Measurements from ENCODE around the gene PPP1R3G. TPM values are rescaled to one million over a fixed set of nuclear protein-coding genes. Genes with fewer than 3 reads are reported as not detected.
"Not testable (repeated sequence)": the region's sequence is repeated elsewhere in the genome, so short reads cannot be mapped to it uniquely, and the experiment has no call there.

Gene PPP1R3G
- total RNA-seq, 6 experiments from 2014 or later, result 0.55 to 1.6 (median 1.4) TPM

GRCh38 chr6:5119090-5119951 is 34.2 kb downstream of the PPP1R3G start:
- Mint-ChIP-seq H3K4me1 (ENCODE audit: low read depth) (peaks cover 8% of the 10 kb centered on the region; the same call in 1 of the 2 replicates), H3K36me3 (ENCODE audit: low read depth) (peaks cover 4% of the 10 kb centered on the region; the same call in 1 of the 2 replicates), H3K27me3 (ENCODE audit: insufficient read depth) (peaks cover 3% of the 10 kb centered on the region; the same call in 1 of the 2 replicates), H3K9me3 (peaks cover 3% of the 10 kb centered on the region; the same call in 1 of the 2 replicates), H3K27ac (no peak overlapping the region), H3K4me3 (no peak overlapping the region)
- no peak for DNase-seq
- no peak for TF ChIP-seq CTCF (IDR thresholded peaks at IDR 0.05)

- DNase-seq, result no peak
- H3K9me3 Mint-ChIP-seq, result peaks cover 3% of the 10 kb centered on the region; the same call in 1 of the 2 replicates
- peaks cover 4% of the 10 kb centered on the region; the same call in 1 of the 2 replicates for H3K36me3 Mint-ChIP-seq (ENCODE audit: low read depth)
- peaks cover 3% of the 10 kb centered on the region; the same call in 1 of the 2 replicates for H3K27me3 Mint-ChIP-seq (ENCODE audit: insufficient read depth)
- no peak for TF ChIP-seq CTCF (IDR thresholded peaks at IDR 0.05)
- H3K27ac Mint-ChIP-seq, result no peak overlapping the region
- H3K4me3 Mint-ChIP-seq, result no peak overlapping the region
- H3K4me1 Mint-ChIP-seq (ENCODE audit: low read depth), result peaks cover 15% of the 10 kb centered on the region
Measured at GRCh38 chr6:5120011-5120410, 34.9 kb downstream of the PPP1R3G start.

- H3K27ac Mint-ChIP-seq; DNase-seq; H3K9me3 Mint-ChIP-seq; H3K27me3 Mint-ChIP-seq (ENCODE audit: insufficient read depth); H3K4me3 Mint-ChIP-seq; H3K36me3 Mint-ChIP-seq (ENCODE audit: low read depth): not testable (repeated sequence)
- peaks cover 20% of the 10 kb centered on the region for H3K4me1 Mint-ChIP-seq (ENCODE audit: low read depth)
Measured at GRCh38 chr6:5120543-5120942, 35.4 kb downstream of the PPP1R3G start.

GRCh38 chr6:5121479-5121878 is 36.3 kb downstream of the PPP1R3G start:
- H3K4me1 Mint-ChIP-seq (ENCODE audit: low read depth), result peaks cover 28% of the 10 kb centered on the region
- H3K9me3 Mint-ChIP-seq, result peaks cover 3% of the 10 kb centered on the region; the same call in 1 of the 2 replicates
- DNase-seq, result no peak
- H3K36me3 Mint-ChIP-seq (ENCODE audit: low read depth), result peaks cover 4% of the 10 kb centered on the region; the same call in 1 of the 2 replicates
- H3K4me3 Mint-ChIP-seq, result no peak overlapping the region
- H3K27me3 Mint-ChIP-seq (ENCODE audit: insufficient read depth), result 0 out of 2 replicates have a peak, but pooled peaks cover 3% of the 10 kb centered on the region
- no peak for TF ChIP-seq CTCF (IDR thresholded peaks at IDR 0.05)
- no peak overlapping the region for H3K27ac Mint-ChIP-seq

GRCh38 chr6:5121956-5122355 is 36.8 kb downstream of the PPP1R3G start:
- peaks cover 3% of the 10 kb centered on the region; the same call in 1 of the 2 replicates for H3K9me3 Mint-ChIP-seq
- H3K4me3 Mint-ChIP-seq, result no peak overlapping the region
- no peak for DNase-seq
- TF ChIP-seq CTCF (IDR thresholded peaks at IDR 0.05), result no peak
- H3K36me3 Mint-ChIP-seq (ENCODE audit: low read depth), result peaks cover 4% of the 10 kb centered on the region; the same call in 1 of the 2 replicates
- H3K4me1 Mint-ChIP-seq (ENCODE audit: low read depth), result peaks cover 26% of the 10 kb centered on the region
- H3K27me3 Mint-ChIP-seq (ENCODE audit: insufficient read depth), result 0 out of 2 replicates have a peak, but pooled peaks cover 3% of the 10 kb centered on the region
- no peak overlapping the region for H3K27ac Mint-ChIP-seq

Measured in HFFc6 (cell line).